GM08714 (cell line): ENCODE measurements around the gene SNX3.

Experiments used
- H3K4me3 ChIP-seq: fragments of 200-500 bp; sonication (Bioruptor generic); 2 replicates; pipeline ENCODE4 v1.5.1; 2014; ENCODE audit warnings: mild to moderate bottlenecking, low read length, inconsistent platforms
- ZNF274 ChIP-seq: IDR thresholded peaks from 2 replicates; pipeline ENCODE4 v1.6.1; 2012; ENCODE audit warnings: mild to moderate bottlenecking, low read depth, low read length

Gene SNX3

GRCh38 chr6:108200631-108201030 is 60.2 kb downstream of the SNX3 start:
- TF ChIP-seq ZNF274, result no peak
- no peak overlapping the region for H3K4me3 ChIP-seq

- no peak for TF ChIP-seq ZNF274
- no peak overlapping the region for H3K4me3 ChIP-seq
Measured at GRCh38 chr6:108200186-108200585, 60.7 kb downstream of the SNX3 start.

GRCh38 chr6:108198761-108199498 is 61.9 kb downstream of the SNX3 start:
- no peak overlapping the region for H3K4me3 ChIP-seq
- TF ChIP-seq ZNF274, result no peak

GRCh38 chr6:108195209-108195608 is 65.6 kb downstream of the SNX3 start:
- no peak overlapping the region for H3K4me3 ChIP-seq
- TF ChIP-seq ZNF274, result no peak

- TF ChIP-seq ZNF274, result no peak
- no peak overlapping the region for H3K4me3 ChIP-seq
Measured at GRCh38 chr6:108194503-108194902, 66.3 kb downstream of the SNX3 start.

GRCh38 chr6:108193835-108194234 is 67.0 kb downstream of the SNX3 start:
- no peak for TF ChIP-seq ZNF274
- no peak overlapping the region for H3K4me3 ChIP-seq

- no peak overlapping the region for H3K4me3 ChIP-seq
- TF ChIP-seq ZNF274, result no peak
Measured at GRCh38 chr6:108193131-108193530, 67.7 kb downstream of the SNX3 start.

GRCh38 chr6:108187519-108187918 is 73.3 kb downstream of the SNX3 start:
- H3K4me3 ChIP-seq, result no peak overlapping the region
- no peak for TF ChIP-seq ZNF274

- no peak overlapping the region for H3K4me3 ChIP-seq
- TF ChIP-seq ZNF274, result no peak
Measured at GRCh38 chr6:108186226-108186625, 74.6 kb downstream of the SNX3 start.

GRCh38 chr6:108180776-108181175 is 80.1 kb downstream of the SNX3 start:
- no peak overlapping the region for H3K4me3 ChIP-seq
- no peak for TF ChIP-seq ZNF274

GRCh38 chr6:108180266-108180665 is 80.6 kb downstream of the SNX3 start:
- TF ChIP-seq ZNF274, result no peak
- H3K4me3 ChIP-seq, result no peak overlapping the region

GRCh38 chr6:108179741-108180140 is 81.1 kb downstream of the SNX3 start:
- no peak overlapping the region for H3K4me3 ChIP-seq
- TF ChIP-seq ZNF274, result no peak

GRCh38 chr6:108176281-108177089 is 84.4 kb downstream of the SNX3 start:
- TF ChIP-seq ZNF274, result no peak
- no peak overlapping the region for H3K4me3 ChIP-seq

GRCh38 chr6:108175592-108176279 is 85.1 kb downstream of the SNX3 start:
- TF ChIP-seq ZNF274, result no peak
- no peak overlapping the region for H3K4me3 ChIP-seq

GRCh38 chr6:108175176-108175591 is 85.7 kb downstream of the SNX3 start:
- no peak for TF ChIP-seq ZNF274
- H3K4me3 ChIP-seq, result no peak overlapping the region
